Upper lobe of left lung (tissue), 4 donors: Measurements from ENCODE around the gene RASA4.
"Not testable (repeated sequence)": the region's sequence is repeated elsewhere in the genome, so short reads cannot be mapped to it uniquely, and the experiment has no call there.

ENCODE experiments used
- POLR2AphosphoS5 ChIP-seq, 2 donors: sonication (generic); formaldehyde crosslinking; IDR thresholded peaks; one replicate each; pipeline ENCODE4 v1.5.1; 2017; ENCODE audit warnings: antibody characterized with exemption in 2 of 2
- TF ChIP-seq, protein P1 (sequence below), 6 experiments: fragments of 450-650 bp in 4 of 6; fragments of 200-600 bp in 2 of 6; sonication (generic) in 2 of 6; IDR thresholded peaks; one replicate each; pipeline ENCODE4 v1.5.1; 2016 to 2019; ENCODE audit warnings: antibody characterized with exemption in 6 of 6

DNA sequence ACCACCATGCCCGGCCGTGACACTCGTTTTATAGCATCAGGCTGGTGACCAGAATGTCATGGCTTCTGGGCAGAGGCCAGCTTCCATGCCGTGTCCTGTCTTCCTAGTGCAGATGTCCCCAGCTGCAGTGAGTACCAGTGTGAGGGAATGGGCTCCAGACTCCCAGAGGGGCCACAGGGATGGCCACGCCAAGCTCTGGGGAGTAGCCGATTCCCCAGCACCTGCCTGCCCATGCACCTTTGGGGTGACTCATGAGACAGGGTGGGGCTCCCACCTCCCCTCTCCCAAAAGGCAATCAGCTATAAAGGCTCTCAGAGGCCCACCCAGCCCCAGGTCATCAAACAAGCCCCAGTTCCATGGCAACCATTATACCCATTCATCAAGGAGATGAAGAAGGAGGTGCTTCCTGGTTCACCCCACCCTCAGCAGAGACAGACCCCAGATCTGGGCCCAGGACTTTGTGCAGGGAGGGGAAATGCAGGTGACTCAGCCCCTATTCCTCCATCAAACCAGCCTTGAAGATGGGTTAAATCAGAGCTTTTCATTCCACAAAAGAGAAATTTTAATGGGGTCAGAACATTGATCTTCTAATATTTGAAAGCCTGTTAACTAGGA, 65.6 kb downstream of the RASA4 start, which contains the start of gene SPDYE2:
- TF ChIP-seq, protein P1, sequence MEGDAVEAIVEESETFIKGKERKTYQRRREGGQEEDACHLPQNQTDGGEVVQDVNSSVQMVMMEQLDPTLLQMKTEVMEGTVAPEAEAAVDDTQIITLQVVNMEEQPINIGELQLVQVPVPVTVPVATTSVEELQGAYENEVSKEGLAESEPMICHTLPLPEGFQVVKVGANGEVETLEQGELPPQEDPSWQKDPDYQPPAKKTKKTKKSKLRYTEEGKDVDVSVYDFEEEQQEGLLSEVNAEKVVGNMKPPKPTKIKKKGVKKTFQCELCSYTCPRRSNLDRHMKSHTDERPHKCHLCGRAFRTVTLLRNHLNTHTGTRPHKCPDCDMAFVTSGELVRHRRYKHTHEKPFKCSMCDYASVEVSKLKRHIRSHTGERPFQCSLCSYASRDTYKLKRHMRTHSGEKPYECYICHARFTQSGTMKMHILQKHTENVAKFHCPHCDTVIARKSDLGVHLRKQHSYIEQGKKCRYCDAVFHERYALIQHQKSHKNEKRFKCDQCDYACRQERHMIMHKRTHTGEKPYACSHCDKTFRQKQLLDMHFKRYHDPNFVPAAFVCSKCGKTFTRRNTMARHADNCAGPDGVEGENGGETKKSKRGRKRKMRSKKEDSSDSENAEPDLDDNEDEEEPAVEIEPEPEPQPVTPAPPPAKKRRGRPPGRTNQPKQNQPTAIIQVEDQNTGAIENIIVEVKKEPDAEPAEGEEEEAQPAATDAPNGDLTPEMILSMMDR (IDR thresholded peaks at IDR 0.05), result not testable (repeated sequence)
- not testable (repeated sequence) for TF ChIP-seq POLR2AphosphoS5 (IDR thresholded peaks at IDR 0.05)
